Astrocyte (in vitro differentiated cells and primary cell): ENCODE data around the gene YIPF3.

Experiments used
- EZH2 ChIP-seq: IDR thresholded peaks from 2 replicates; pipeline ENCODE4 v1.6.1; 2012; ENCODE audit warnings: mild to moderate bottlenecking, low read length, inconsistent platforms; ENCODE audit not compliant: insufficient read depth
- TF ChIP-seq, protein P1 (sequence below): IDR thresholded peaks from 2 replicates; pipeline ENCODE4 v1.5.1; 2011; ENCODE audit warnings: low read depth, mild to moderate bottlenecking, inconsistent platforms, low read length, moderate library complexity; ENCODE audit not compliant: insufficient read depth

DNA sequence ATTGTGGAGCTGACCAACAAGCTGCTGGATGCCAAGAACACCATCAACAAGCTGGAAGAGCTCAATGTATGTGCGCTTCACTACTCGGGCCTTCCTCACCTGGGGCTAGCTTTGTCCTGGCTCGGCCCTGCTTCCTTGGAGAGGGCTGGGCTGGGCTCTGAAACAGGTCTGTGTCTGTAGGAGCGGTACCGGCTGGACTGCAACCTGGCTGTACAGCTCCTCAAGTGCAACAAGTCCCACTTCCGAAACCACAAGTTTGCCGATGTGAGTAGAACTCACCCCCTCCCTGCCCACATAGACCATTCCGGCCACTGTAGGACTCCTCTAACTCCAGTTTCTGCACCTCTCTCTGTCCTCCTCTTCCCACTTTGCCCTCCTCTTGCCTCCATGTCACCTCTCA is 13.3 kb downstream of the YIPF3 start:
- TF ChIP-seq, protein P1, sequence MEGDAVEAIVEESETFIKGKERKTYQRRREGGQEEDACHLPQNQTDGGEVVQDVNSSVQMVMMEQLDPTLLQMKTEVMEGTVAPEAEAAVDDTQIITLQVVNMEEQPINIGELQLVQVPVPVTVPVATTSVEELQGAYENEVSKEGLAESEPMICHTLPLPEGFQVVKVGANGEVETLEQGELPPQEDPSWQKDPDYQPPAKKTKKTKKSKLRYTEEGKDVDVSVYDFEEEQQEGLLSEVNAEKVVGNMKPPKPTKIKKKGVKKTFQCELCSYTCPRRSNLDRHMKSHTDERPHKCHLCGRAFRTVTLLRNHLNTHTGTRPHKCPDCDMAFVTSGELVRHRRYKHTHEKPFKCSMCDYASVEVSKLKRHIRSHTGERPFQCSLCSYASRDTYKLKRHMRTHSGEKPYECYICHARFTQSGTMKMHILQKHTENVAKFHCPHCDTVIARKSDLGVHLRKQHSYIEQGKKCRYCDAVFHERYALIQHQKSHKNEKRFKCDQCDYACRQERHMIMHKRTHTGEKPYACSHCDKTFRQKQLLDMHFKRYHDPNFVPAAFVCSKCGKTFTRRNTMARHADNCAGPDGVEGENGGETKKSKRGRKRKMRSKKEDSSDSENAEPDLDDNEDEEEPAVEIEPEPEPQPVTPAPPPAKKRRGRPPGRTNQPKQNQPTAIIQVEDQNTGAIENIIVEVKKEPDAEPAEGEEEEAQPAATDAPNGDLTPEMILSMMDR: no peak
- TF ChIP-seq EZH2: no peak
